K562 (cell line): ENCODE measurements around the gene EFEMP2. TPM values are rescaled to one million over a fixed set of nuclear protein-coding genes. Genes with fewer than 3 reads are reported as not detected.

Source experiments
- POLR2B ChIP-seq: fragments of 450-650 bp; IDR thresholded peaks from 2 replicates; pipeline ENCODE4 v1.6.1; 2018; ENCODE audit warnings: low read depth; ENCODE audit not compliant: partially characterized antibody
- POLR2G ChIP-seq: fragments of 200-400 bp; formaldehyde crosslinking; IDR thresholded peaks from 2 replicates; pipeline ENCODE4 v1.6.1; 2017; ENCODE audit warnings: low read depth, mild to moderate bottlenecking, antibody characterized with exemption, low read length, moderate library complexity
- SUPT5H ChIP-seq: fragments of 450-650 bp; IDR thresholded peaks from 2 replicates; pipeline ENCODE4 v1.6.1; 2016
- ZNF217 ChIP-seq: sonication (generic); formaldehyde crosslinking; IDR thresholded peaks from 2 replicates; pipeline ENCODE4 v1.8.0; 2022; ENCODE audit warnings: mild to moderate bottlenecking, missing genetic modification reagents
- polyA plus RNA-seq, 8 experiments: library from polyadenylated mRNA; depleted of rRNA in 4 of 8; stranded (reverse) in 5 of 8; unstranded in 3 of 8; fragments of >200 nt; fragmentation: Nextera tagmentation in 2 of 8; fragmentation: Illumina TruSeq in 1 of 8; extraction: Ambion mirVana in 2 of 8; extraction: Trizol in 1 of 8; gene quantifications; 2 replicates each; pipeline versions ENCODE4 v1.2.1 to v1.2.3, GENCODE V29; 2011 to 2014; ENCODE audit warnings: inconsistent platforms in 1 of 8, missing spikeins in 1 of 8
- total RNA-seq, 7 experiments: library from RNA; depleted of rRNA in 6 of 7; stranded (reverse); fragments of >200 nt in 6 of 7; fragmentation: Illumina TruSeq in 2 of 7; extraction: Trizol in 2 of 7; gene quantifications; 2 replicates each; pipeline versions ENCODE4 v1.2.1 to v1.2.3, GENCODE V29; 2011 to 2021; ENCODE audit warnings: low replicate concordance in 1 of 7
- TF ChIP-seq, protein P1 (sequence below): fragments of 450-650 bp; formaldehyde crosslinking; conservative IDR thresholded peaks from 2 replicates; pipeline ENCODE4 v1.4.0; 2022; ENCODE audit warnings: mild to moderate bottlenecking, missing genetic modification characterization
- TF ChIP-seq, protein P2 (sequence below): sonication (generic); formaldehyde crosslinking; IDR thresholded peaks from 2 replicates; pipeline ENCODE4 v1.8.1; 2023; ENCODE audit warnings: mild to moderate bottlenecking, missing genetic modification reagents

The EFEMP2 gene
- total and polyA plus RNA-seq, 9 of the 15 experiments (the other 6 are each of a cell fraction or from before 2014, with no cell fraction given) = 0.07 to 2.9 (median 0.69) TPM; not detected in 1

DNA sequence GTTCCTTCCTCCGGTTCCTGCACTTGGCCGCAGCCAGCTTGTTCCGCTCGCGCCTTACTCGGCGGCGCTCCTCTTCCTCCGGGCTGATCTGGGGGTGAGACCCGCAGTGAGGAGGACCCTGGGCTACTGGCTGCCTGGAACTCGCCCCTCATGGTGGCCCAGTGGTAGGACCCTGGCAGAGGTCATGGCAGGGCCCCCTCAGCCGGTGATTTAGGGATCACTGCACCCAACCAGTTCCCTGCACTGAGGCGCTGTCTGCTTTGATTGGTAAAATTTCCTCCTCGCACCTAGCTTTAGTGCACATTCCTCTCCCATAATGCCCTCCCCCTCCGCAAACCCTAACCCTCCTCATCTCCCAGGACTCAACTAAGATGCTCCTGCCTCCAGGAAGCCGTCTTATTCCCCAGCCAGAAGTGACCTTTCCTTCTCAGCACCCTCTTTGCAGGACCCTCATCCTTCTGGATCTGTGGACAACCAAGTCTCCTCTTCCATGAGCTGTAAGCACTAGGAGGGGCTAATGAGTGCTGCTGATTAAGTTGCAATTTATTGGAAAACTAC lies 21.5 kb upstream of the EFEMP2 start (continued):
- TF ChIP-seq, protein P1, sequence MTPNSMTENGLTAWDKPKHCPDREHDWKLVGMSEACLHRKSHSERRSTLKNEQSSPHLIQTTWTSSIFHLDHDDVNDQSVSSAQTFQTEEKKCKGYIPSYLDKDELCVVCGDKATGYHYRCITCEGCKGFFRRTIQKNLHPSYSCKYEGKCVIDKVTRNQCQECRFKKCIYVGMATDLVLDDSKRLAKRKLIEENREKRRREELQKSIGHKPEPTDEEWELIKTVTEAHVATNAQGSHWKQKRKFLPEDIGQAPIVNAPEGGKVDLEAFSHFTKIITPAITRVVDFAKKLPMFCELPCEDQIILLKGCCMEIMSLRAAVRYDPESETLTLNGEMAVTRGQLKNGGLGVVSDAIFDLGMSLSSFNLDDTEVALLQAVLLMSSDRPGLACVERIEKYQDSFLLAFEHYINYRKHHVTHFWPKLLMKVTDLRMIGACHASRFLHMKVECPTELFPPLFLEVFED = peak; percentile 71; the same call in 1 of the 2 replicates
- TF ChIP-seq, protein P2, sequence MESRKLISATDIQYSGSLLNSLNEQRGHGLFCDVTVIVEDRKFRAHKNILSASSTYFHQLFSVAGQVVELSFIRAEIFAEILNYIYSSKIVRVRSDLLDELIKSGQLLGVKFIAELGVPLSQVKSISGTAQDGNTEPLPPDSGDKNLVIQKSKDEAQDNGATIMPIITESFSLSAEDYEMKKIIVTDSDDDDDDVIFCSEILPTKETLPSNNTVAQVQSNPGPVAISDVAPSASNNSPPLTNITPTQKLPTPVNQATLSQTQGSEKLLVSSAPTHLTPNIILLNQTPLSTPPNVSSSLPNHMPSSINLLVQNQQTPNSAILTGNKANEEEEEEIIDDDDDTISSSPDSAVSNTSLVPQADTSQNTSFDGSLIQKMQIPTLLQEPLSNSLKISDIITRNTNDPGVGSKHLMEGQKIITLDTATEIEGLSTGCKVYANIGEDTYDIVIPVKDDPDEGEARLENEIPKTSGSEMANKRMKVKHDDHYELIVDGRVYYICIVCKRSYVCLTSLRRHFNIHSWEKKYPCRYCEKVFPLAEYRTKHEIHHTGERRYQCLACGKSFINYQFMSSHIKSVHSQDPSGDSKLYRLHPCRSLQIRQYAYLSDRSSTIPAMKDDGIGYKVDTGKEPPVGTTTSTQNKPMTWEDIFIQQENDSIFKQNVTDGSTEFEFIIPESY (CRISPR knock-in tag) = peak; percentile 98
- TF ChIP-seq POLR2B (peak; percentile 46), ZNF217 (no peak), POLR2G (peak; percentile 88), SUPT5H (peak; percentile 73)
